GM19397 (cell line): ENCODE data around the gene COMMD7.
"Not testable (repeated sequence)": the region's sequence is repeated elsewhere in the genome, so short reads cannot be mapped to it uniquely, and the experiment has no call there.

Experiments used
- ATAC-seq: cut with Tn5 transposase; IDR thresholded peaks from one replicate; pipeline ENCODE4 v1.9.1; 2021; ENCODE audit warnings: mild to moderate bottlenecking, moderate library complexity; ENCODE audit not compliant: unreplicated experiment

The COMMD7 gene

GRCh38 chr20:32737371-32738223 is 5.7 kb downstream of the COMMD7 start:
- ATAC-seq, result no peak

GRCh38 chr20:32731882-32732266 is 11.4 kb downstream of the COMMD7 start:
- no peak for ATAC-seq

GRCh38 chr20:32729334-32729733 is 13.9 kb downstream of the COMMD7 start:
- not testable (repeated sequence) for ATAC-seq

- ATAC-seq, result not testable (repeated sequence)
These were observed 14.8 kb downstream of the COMMD7 start for GRCh38 chr20:32728435-32728834.

GRCh38 chr20:32727683-32728082 is 15.6 kb downstream of the COMMD7 start:
- ATAC-seq, result no peak

GRCh38 chr20:32718749-32719348 is 24.4 kb downstream of the COMMD7 start:
- no peak for ATAC-seq

- ATAC-seq, result no peak
These were observed 31.9 kb downstream of the COMMD7 start for GRCh38 chr20:32711346-32711745.

- ATAC-seq, result no peak
These were observed 33.6 kb downstream of the COMMD7 start for GRCh38 chr20:32709632-32710121.

- ATAC-seq, result not testable (repeated sequence)
These were observed 34.1 kb downstream of the COMMD7 start for GRCh38 chr20:32709029-32709631.

- ATAC-seq, result no peak
These were observed 35.3 kb downstream of the COMMD7 start for GRCh38 chr20:32707691-32708581.

GRCh38 chr20:32706486-32706885 is 36.8 kb downstream of the COMMD7 start:
- no peak for ATAC-seq

GRCh38 chr20:32702706-32703425 is 40.4 kb downstream of the COMMD7 start:
- no peak for ATAC-seq

GRCh38 chr20:32697608-32698007 is 45.7 kb downstream of the COMMD7 start:
- ATAC-seq, result no peak

GRCh38 chr20:32695089-32695488 is 48.2 kb downstream of the COMMD7 start:
- ATAC-seq, result no peak

GRCh38 chr20:32688966-32689365 is 54.3 kb downstream of the COMMD7 start:
- ATAC-seq, result not testable (repeated sequence)

- no peak for ATAC-seq
These were observed 56.1 kb downstream of the COMMD7 start for GRCh38 chr20:32687180-32687532.

- ATAC-seq, result no peak
These were observed 56.6 kb downstream of the COMMD7 start for GRCh38 chr20:32686530-32687179.

GRCh38 chr20:32685541-32686529 is 57.4 kb downstream of the COMMD7 start:
- no peak for ATAC-seq
